ENCODE data around the gene ALPP. TPM values are rescaled to one million over a fixed set of nuclear protein-coding genes. Genes with fewer than 3 reads are reported as not detected.
"Not testable (repeated sequence)": the region's sequence is repeated elsewhere in the genome, so short reads cannot be mapped to it uniquely, and the experiment has no call there.

The ALPP gene
- total RNA-seq, 1 donor from 2014 or later: not detected

- intact Hi-C loops (cut with DNase I): no loop called here
- ATAC-seq (no peak), DNase-seq (ENCODE audit: low spot score) (peak; percentile 17)
These were observed 2.3 kb upstream of the ALPP start for GRCh38 chr2:232376260-232376659.

- intact Hi-C loops (cut with DNase I): no loop called here
- DNase-seq (ENCODE audit: low spot score) (peak; percentile 34), ATAC-seq (no peak)
These were observed 1.8 kb upstream of the ALPP start for GRCh38 chr2:232376713-232377112.

DNA sequence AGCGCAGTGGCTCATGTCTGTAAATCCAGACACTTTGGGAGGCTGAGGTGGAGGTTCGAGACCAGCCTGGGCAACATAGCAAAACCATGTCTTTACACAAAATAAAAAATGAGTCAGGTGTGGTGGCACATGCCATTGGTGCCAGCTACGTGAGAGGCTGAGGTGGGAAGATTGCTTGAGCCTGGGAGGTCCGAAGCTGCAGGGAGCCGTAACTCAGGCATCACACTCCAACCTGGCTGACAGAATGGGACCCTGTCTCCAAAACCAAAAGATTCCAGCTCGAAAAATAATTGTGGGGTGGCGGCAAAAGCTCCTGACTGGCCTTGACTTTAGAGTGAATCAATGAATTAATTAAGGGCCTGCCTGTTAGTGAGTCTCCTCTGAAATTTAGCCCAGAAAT, 1.2 kb upstream of the ALPP start:
- ATAC-seq (no peak), DNase-seq (ENCODE audit: low spot score) (peak; percentile 17)
- intact Hi-C loops (cut with DNase I): no loop called here

GRCh38 chr2:232377841-232378734, 463 bp upstream of the ALPP start:
- intact Hi-C loops (cut with DNase I): no loop called here
- ATAC-seq: no peak
- DNase-seq (ENCODE audit: low spot score): peak; percentile 34

GRCh38 chr2:232379610-232380590, 1.3 kb downstream of the ALPP start:
- peak; percentile 58 for DNase-seq (ENCODE audit: low spot score)
- intact Hi-C loops (cut with DNase I); ATAC-seq: not testable (repeated sequence)

DNA sequence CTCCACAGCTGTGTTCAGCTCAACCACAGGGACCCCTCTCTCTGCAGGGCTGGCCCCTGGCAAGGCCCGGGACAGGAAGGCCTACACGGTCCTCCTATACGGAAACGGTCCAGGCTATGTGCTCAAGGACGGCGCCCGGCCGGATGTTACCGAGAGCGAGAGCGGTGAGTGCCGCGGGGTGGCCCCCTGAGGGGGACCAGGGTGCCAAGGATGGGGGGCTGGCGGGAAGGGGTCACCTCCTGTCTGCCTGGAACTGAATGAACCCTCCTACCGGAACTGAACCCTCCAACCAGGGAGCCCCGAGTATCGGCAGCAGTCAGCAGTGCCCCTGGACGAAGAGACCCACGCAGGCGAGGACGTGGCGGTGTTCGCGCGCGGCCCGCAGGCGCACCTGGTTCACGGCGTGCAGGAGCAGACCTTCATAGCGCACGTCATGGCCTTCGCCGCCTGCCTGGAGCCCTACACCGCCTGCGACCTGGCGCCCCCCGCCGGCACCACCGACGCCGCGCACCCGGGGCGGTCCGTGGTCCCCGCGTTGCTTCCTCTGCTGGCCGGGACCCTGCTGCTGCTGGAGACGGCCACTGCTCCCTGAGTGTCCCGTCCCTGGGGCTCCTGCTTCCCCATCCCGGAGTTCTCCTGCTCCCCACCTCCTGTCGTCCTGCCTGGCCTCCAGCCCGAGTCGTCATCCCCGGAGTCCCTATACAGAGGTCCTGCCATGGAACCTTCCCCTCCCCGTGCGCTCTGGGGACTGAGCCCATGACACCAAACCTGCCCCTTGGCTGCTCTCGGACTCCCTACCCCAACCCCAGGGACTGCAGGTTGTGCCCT, 2.9 kb downstream of the ALPP start:
- ATAC-seq; intact Hi-C loops (cut with DNase I): not testable (repeated sequence)
- DNase-seq (ENCODE audit: low spot score): peak; percentile 42

GRCh38 chr2:232382331-232383225, 4.0 kb downstream of the ALPP start:
- no peak for ATAC-seq
- intact Hi-C loops (cut with DNase I): no loop called here
- peak; percentile 25 for DNase-seq (ENCODE audit: low spot score)

DNA sequence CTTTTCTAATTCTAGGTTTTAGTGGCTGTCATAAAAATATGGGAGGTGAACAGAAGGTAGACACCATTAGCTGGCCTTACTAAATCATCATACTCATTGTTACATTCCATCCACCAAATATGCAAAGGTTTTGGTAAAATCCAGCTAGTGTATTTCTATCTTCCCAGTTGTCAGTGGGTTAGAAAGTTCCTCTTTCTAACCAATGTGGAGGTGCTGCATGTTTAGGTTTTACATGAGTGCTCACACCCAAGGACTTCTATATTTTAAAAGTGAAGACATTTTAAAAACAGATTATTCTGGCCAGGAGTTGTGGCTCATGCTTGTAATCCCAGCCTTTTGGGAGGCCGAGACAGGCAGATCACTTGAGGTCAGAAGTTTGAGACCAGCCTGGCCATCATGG, 5.9 kb downstream of the ALPP start:
- intact Hi-C loops (cut with DNase I): no loop called here
- no peak for ATAC-seq
- DNase-seq (ENCODE audit: low spot score): no peak

GRCh38 chr2:232385058-232385457, 6.5 kb downstream of the ALPP start:
- DNase-seq (ENCODE audit: low spot score); ATAC-seq; intact Hi-C loops (cut with DNase I): not testable (repeated sequence)

GRCh38 chr2:232385660-232386489, 7.3 kb downstream of the ALPP start:
- intact Hi-C loops (cut with DNase I): no loop called here
- ATAC-seq (no peak), DNase-seq (ENCODE audit: low spot score) (no peak)

- intact Hi-C loops (cut with DNase I): no loop called here
- ATAC-seq (no peak), DNase-seq (ENCODE audit: low spot score) (no peak)
These were observed 7.9 kb downstream of the ALPP start for GRCh38 chr2:232386490-232386739.

DNA sequence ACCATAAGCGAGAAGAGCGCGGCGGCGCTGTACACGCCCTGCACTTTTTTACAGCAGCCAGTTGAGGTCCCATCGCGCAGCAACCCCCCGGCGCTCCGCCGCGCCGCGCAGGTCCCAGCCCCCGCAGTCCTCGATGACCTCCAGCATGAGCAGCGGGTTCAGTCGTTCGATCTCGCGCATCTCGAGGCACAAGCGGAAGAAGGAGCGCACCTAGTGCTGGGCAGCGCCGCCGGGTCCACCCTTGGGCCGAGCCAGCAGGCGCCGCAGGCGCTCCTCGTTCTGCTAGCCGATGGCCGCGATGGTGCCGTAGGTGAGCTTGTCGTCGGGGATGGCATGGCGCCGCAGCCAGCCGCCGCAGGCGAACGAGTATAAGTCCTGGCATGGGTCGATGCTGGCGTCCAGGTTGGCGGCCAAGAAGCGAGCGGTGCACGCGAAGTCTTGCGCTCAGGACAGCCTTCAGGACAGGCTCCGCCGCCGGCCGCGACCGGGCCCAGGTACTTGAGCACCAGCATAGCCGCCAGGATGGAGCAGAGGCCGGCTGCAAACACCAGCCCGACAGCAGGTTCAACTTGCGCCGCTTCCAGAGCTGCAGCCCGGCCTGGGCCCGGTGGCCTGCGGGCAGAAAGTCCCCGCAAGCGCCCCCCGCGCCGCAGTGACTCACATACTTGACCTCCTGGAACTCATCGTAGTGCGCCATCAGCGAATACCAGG, 8.3 kb downstream of the ALPP start:
- intact Hi-C loops (cut with DNase I): no loop called here

DNA sequence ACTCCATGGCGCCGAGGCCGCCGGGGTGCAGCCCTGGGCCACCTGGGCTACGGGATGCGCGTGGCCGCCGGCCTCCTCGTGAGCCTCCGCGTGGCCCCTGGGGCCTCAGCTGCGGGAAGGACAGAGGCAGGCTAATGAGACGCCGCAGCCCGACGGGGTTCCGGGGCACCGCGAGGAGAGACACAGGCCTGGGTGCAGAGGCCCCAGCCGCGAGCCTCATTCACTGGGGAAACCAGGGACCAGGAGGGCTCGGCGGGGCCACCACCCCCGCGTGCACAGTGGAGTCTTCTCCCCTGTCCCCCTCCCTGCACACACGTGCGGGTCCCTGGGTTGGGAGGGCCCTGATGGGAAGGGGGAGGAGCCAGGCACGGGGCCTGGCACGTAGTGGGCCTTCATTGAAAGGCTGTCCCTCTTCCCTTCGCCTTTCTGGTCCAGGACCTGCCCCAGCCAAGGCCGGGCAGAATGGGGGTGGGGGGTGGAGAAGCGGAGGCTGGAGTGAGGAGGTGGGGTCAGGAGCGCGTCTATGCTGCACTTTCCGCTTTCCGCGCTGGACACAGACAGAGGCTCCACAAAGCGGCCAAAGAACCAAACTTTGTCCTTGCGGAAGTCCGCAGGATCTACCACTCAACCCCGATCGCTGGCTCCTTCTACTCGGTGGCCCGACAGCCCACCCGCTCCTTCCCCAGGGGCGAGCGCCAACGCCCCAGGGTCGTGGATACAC, 9.1 kb downstream of the ALPP start:
- DNase-seq (ENCODE audit: low spot score): no peak
- intact Hi-C loops (cut with DNase I): no loop called here
- ATAC-seq: peak; percentile 24

More for the DNA sequence above, 8.3 kb downstream of the ALPP start:
- no peak for DNase-seq (ENCODE audit: low spot score)
- no peak for ATAC-seq

DNA sequence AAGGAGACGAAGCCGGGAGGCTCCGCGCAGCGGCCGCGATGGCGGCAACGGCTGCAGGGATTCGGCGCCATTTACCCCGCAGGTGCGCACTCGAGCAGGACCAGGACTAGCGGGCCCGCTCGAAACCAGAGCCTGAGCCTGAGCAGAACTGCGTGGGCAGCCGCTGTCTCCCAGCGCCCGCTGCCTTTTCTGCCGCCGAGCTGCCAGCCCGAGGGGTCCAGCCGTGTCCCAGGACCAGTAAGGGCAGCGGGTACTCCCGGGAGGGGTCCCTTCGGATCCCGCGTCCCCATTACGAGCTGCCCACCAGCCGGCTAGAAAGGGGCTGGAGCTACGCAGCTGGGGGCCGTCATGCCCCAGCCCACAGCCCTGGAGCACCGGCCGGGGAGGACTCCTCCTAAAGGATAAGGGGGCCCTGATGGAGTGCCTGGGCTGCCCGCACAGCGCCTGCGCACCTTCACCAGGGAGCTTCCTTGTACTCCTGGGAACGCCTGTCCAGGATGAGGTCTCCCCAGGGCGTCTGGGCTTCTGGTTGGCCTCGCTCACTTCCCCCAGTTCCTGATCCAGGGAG, 9.9 kb downstream of the ALPP start:
- no peak for DNase-seq (ENCODE audit: low spot score)
- no peak for ATAC-seq
- intact Hi-C loops (cut with DNase I): no loop called here

- intact Hi-C loops (cut with DNase I): no loop called here
- ATAC-seq (no peak), DNase-seq (ENCODE audit: low spot score) (no peak)
These were observed 10.8 kb downstream of the ALPP start for GRCh38 chr2:232389327-232389726.

GRCh38 chr2:232390661-232391060, 12.1 kb downstream of the ALPP start:
- intact Hi-C loops (cut with DNase I): no loop called here
- DNase-seq (ENCODE audit: low spot score): no peak
- no peak for ATAC-seq
